WI38 (cell line): ENCODE measurements around the gene MLLT10.

Experiments
- H3K4me3 ChIP-seq: 2 replicates; pipeline ENCODE4 v1.5.1; 2011; ENCODE audit warnings: low read depth, mild to moderate bottlenecking, control low read depth, low read length
- CTCF ChIP-seq: IDR thresholded peaks from 2 replicates; pipeline ENCODE4 v1.5.1; 2012; ENCODE audit warnings: low read depth, mild to moderate bottlenecking, control low read depth, low read length

The MLLT10 gene

GRCh38 chr10:21721000-21721665 lies 187.1 kb downstream of the MLLT10 start:
- no peak for TF ChIP-seq CTCF
- no peak overlapping the region for H3K4me3 ChIP-seq

- no peak overlapping the region for H3K4me3 ChIP-seq
These were observed 188.2 kb downstream of the MLLT10 start for GRCh38 chr10:21722209-21722608.

GRCh38 chr10:21724020-21724589 lies 190.1 kb downstream of the MLLT10 start:
- H3K4me3 ChIP-seq, result no peak overlapping the region
- no peak for TF ChIP-seq CTCF

More at GRCh38 chr10:21722209-21722608, 188.2 kb downstream of the MLLT10 start:
- no peak for TF ChIP-seq CTCF

DNA sequence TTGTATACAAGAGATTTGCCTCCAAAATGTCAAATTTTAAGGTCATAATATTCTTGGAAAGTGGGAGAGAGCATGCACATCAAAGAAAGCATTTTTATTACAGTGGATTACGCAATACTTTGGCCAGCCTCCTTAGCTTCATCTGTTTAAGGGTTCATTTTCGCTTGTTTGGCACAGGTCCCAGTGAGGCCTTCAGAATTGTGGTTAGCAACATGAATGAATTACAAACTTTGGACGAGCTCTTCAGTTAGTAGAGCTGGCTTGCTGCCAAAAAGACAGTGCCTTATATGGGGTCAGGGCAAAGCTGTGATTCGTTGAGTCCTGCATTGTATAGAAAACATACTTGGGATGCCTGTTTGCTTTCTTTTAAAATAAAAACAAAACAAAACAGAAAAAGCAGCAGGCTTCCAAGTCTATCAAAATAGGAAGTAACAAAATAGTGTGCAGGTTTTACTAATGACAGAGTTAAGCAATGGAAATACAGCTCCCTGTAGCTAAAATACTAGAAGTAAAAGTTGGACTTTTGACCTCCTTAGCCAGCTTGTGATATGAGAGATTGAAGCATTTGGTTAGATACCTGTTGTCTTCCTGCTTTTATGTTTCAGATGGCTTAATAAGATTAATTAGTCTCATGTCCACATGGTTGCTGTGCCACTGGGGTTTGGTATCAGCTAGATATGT lies 190.8 kb downstream of the MLLT10 start:
- no peak for TF ChIP-seq CTCF
- H3K4me3 ChIP-seq, result no peak overlapping the region

GRCh38 chr10:21726601-21727225 lies 192.7 kb downstream of the MLLT10 start:
- H3K4me3 ChIP-seq, result no peak overlapping the region
- no peak for TF ChIP-seq CTCF

DNA sequence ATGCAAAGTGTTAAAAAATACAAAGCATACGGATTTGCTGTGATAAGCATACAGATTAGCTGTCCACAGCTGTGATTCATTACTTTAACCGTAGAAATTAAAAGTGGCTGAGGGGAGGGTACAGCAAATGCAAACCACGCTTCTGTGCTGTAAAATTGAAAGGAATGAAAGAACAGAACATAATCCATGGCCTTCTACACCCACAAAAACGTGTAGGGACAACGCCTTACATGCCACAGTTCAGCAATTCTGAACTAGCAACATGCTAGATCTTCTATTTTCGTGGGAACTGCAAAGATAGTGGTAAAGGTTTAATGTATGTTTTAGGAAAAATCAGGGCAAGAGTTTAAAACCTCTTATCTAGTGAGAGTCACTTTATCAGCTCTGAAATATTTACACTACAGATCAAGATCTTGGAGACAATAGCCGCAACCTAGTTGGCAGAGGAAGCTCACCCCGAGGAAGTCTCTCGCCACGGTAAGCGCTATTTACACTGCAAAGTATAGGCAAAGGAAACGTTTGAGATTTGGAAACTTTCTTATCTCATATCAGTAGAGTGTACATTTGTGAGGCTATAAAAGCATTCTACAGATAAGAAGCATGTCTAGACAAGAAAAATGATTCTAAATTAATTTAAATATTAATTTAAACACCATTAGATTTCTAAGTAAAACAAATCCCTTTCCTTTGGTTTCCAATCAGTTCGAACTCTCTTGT lies 193.6 kb downstream of the MLLT10 start:
- TF ChIP-seq CTCF, result no peak

More for the DNA sequence above, 193.6 kb downstream of the MLLT10 start:
- H3K4me3 ChIP-seq, result no peak overlapping the region
